ENCODE measurements around the gene ARFIP1. TPM values are rescaled to one million over a fixed set of nuclear protein-coding genes. Genes with fewer than 3 reads are reported as not detected.
"Not testable (repeated sequence)": the region's sequence is repeated elsewhere in the genome, so short reads cannot be mapped to it uniquely, and the experiment has no call there.

ARFIP1 gene
- total and polyA plus RNA-seq, 4 experiments from 2014 or later, result 12.5 to 16.5 (median 14.1) TPM

DNA sequence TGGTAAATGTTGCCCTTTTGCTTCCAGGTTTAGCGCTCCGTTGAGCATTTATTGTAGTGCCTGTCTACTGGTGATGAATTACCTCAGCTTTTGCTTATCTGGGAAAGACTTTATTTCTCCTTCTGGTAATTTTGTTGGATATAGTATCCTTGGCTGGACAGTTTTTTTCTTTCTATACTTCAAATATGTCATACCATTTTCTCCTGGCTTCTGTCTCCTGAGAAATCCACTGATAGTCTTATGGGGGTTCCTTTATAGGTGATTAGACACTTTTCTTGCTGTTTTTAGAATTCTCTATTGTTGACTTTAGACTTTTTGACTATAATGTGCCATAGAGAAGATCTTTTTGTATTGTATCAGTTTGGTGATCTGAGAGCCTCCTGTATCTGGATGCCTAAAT, 73.5 kb downstream of the ARFIP1 start:
- peak overlapping the region in 1 of 7 donors; percentile 64 for H3K27ac Mint-ChIP-seq

DNA sequence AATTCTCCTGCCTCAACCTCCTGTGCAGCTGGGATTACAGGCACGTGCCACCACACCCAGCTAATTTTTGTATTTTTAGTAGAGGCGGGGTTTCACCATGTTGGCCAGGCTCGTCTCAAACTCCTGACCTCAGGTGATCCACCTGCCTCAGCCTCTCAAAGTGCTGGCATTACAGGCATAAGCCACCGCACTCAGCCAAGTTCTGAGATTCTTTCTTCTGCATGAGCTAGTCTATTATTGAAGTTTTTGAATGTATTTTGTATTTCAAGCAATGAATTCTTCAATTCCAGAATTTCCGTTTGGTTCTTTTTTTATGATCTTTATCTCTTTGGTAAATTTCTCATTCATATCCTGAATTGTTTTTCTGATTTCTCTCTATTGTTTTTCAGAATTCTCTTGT, 74.3 kb downstream of the ARFIP1 start:
- Mint-ChIP-seq H3K9me3 (peaks cover 3 to 36% (median 25%) of the 10 kb centered on the region in 8 donors), H3K4me1 (peaks cover 12 to 16% (median 14%) of the 10 kb centered on the region in 4 donors), H3K4me3 (peak overlapping the region in 1 of 8 donors; percentile 26), H3K27ac (peak overlapping the region in 1 of 7 donors; percentile 35), H3K36me3 (peaks cover 15 to 29% of the 10 kb centered on the region in 2 donors)
- CTCF ChIA-PET (ENCODE audit: partially characterized antibody), result interaction anchor here (1.8 kb wide), 1 partner anchor 229 kb away, joined by 4 read pairs; no protein-coding TSS in a partner anchor
- H3K4me3 ChIP-seq (ENCODE audit: low read length in 2 of 2); H3K27ac ChIP-seq (ENCODE audit: low read depth, low read length); H3K9me3 ChIP-seq (ENCODE audit: control insufficient read depth in 1 of 2, low read length in 2 of 2); H3K36me3 ChIP-seq (ENCODE audit: insufficient read depth, low read length); DNase-seq; intact Hi-C loops (cut with micrococcal nuclease); POLR2A ChIA-PET (ENCODE audit: partially characterized antibody); H3K27me3 ChIP-seq (ENCODE audit: insufficient read depth, low read length); H3K27me3 Mint-ChIP-seq: not testable (repeated sequence)
- peaks cover 10% of the 10 kb centered on the region for H3K4me1 ChIP-seq (ENCODE audit: insufficient read depth, low read length)

More for the DNA sequence above, 73.5 kb downstream of the ARFIP1 start:
- Histone ChIP-seq H3K36me3 (ENCODE audit: insufficient read depth, low read length) (no peaks in the 10 kb centered on the region), H3K4me3 (ENCODE audit: low read length in 2 of 2) (no peak overlapping the region), H3K4me1 (ENCODE audit: insufficient read depth, low read length) (peaks cover 10% of the 10 kb centered on the region), H3K27me3 (ENCODE audit: insufficient read depth, low read length) (no peaks in the 10 kb centered on the region), H3K9me3 (ENCODE audit: control insufficient read depth in 1 of 2, low read length in 2 of 2) (no peaks in the 10 kb centered on the region), H3K27ac (ENCODE audit: low read depth, low read length) (no peak overlapping the region)
- Mint-ChIP-seq H3K4me1 (peaks cover 12 to 16% (median 14%) of the 10 kb centered on the region in 4 donors), H3K9me3 (peaks cover 3 to 36% (median 25%) of the 10 kb centered on the region in 8 donors), H3K4me3 (no peak overlapping the region), H3K36me3 (peaks cover 15 to 29% of the 10 kb centered on the region in 2 donors), H3K27me3 (no peaks in the 10 kb centered on the region)
- ChIA-PET POLR2A (ENCODE audit: partially characterized antibody) (no interaction called here), CTCF (ENCODE audit: partially characterized antibody) (interaction anchor here (1.8 kb wide), 1 partner anchor 230 kb away, joined by 4 read pairs; no protein-coding TSS in a partner anchor)
- intact Hi-C loops (cut with micrococcal nuclease), result no loop called here
- no peak for DNase-seq

DNA sequence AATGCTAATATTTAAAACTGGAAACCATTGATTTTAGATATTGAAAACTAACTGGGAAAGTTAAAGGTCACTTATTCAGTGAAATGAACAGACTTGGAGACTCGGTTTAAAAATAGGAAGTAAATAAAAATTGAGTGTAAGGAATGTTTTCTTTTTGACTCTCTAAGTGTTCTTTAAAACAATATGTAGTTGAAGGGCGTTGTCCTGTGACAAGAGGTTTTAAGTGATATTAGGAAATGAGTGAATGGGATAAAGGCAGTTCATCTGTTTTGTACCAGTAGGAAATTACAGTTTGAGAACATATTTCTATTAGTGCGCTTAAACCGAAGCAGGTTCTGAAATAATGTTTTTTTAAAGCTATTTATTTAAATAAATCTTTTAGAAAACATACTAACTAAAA, 77.2 kb downstream of the ARFIP1 start:
- Histone ChIP-seq H3K27ac (ENCODE audit: low read depth, low read length) (no peak overlapping the region), H3K36me3 (ENCODE audit: insufficient read depth, low read length) (no peaks in the 10 kb centered on the region), H3K9me3 (ENCODE audit: control insufficient read depth in 1 of 2, low read length in 2 of 2) (no peaks in the 10 kb centered on the region), H3K4me3 (ENCODE audit: low read length in 2 of 2) (no peak overlapping the region), H3K27me3 (ENCODE audit: insufficient read depth, low read length) (no peaks in the 10 kb centered on the region), H3K4me1 (ENCODE audit: insufficient read depth, low read length) (no peaks in the 10 kb centered on the region)
- Mint-ChIP-seq H3K36me3 (peaks cover 11 to 23% of the 10 kb centered on the region in 2 donors), H3K4me3 (no peak overlapping the region), H3K9me3 (peaks cover 3 to 25% (median 19%) of the 10 kb centered on the region in 8 donors), H3K27me3 (no peaks in the 10 kb centered on the region), H3K27ac (no peak overlapping the region), H3K4me1 (no peaks in the 10 kb centered on the region)
- intact Hi-C loops (cut with micrococcal nuclease), result no loop called here
- DNase-seq, result no peak
- ChIA-PET CTCF (ENCODE audit: partially characterized antibody) (interaction anchor here (1.6 to 2.7 kb wide), 2 partner anchors 9 to 227 kb away, joined by 4 to 7 read pairs; no protein-coding TSS in a partner anchor), POLR2A (ENCODE audit: partially characterized antibody) (no interaction called here)

DNA sequence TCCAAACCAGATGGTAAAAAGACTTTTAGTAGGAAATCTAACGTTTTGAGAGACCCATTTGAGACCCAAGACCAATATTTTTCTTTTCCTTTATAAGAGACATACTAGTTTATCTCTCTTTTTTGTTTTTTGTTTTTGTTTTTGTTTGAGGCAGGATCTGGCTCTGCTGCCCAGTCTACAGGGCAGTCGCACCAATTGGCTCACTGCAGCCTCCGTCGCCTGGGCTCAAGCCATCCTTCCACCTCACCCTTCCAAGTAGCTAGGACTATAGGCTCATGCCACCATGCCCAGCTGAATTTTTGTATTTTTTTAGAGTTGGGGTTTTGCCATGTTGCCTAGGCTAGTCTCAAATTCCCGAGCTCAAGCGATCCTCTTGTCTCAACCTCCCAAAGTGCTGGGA, 79.2 kb downstream of the ARFIP1 start:
- Mint-ChIP-seq H3K27ac (no peak overlapping the region), H3K4me1 (no peaks in the 10 kb centered on the region), H3K4me3 (no peak overlapping the region), H3K9me3 (peaks cover 3 to 10% (median 7%) of the 10 kb centered on the region in 8 donors), H3K27me3 (no peaks in the 10 kb centered on the region), H3K36me3 (peaks cover 5 to 15% of the 10 kb centered on the region in 2 donors)
- intact Hi-C loops (cut with micrococcal nuclease), result no loop called here
- H3K9me3 ChIP-seq (ENCODE audit: control insufficient read depth in 1 of 2, low read length in 2 of 2), result no peaks in the 10 kb centered on the region
- CTCF ChIA-PET (ENCODE audit: partially characterized antibody), result interaction anchor here (2.7 kb wide), 1 partner anchor 11 kb away, joined by 7 read pairs; no protein-coding TSS in a partner anchor
- H3K36me3 ChIP-seq (ENCODE audit: insufficient read depth, low read length), result no peaks in the 10 kb centered on the region
- no peak for DNase-seq
- H3K27me3 ChIP-seq (ENCODE audit: insufficient read depth, low read length), result no peaks in the 10 kb centered on the region
- POLR2A ChIA-PET (ENCODE audit: partially characterized antibody), result no interaction called here
- no peak overlapping the region for H3K27ac ChIP-seq (ENCODE audit: low read depth, low read length)
- H3K4me3 ChIP-seq (ENCODE audit: low read length in 2 of 2), result no peak overlapping the region
- no peaks in the 10 kb centered on the region for H3K4me1 ChIP-seq (ENCODE audit: insufficient read depth, low read length)

DNA sequence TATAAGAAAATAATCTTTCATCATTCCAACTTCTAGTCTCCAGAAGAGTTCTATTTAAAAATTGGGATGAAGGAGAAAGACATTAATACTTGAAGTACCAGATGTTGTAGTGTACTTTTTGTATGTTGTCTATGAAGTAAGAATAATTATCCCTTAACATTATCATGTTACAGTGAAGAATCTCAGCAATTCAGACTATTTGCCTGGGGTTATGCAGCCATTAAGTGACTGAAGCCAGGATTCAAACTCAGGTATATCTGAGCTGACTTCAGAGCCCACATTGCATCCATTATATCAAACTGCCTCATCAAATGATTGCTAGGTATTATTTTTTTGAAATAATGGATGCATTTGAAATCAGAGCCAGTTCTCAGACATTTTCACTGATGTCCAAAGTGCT, 80.3 kb downstream of the ARFIP1 start:
- Mint-ChIP-seq H3K4me3 (no peak overlapping the region), H3K9me3 (peaks cover 0 to 2% (median 0%) of the 10 kb centered on the region in 8 donors), H3K36me3 (peaks cover 5 to 14% of the 10 kb centered on the region in 2 donors), H3K27me3 (no peaks in the 10 kb centered on the region), H3K4me1 (peaks cover 0 to 2% (median 0%) of the 10 kb centered on the region in 4 donors), H3K27ac (no peak overlapping the region)
- ChIA-PET CTCF (ENCODE audit: partially characterized antibody) (interaction anchor here (0.5 kb wide), 1 partner anchor 170 kb away, joined by 3 read pairs; no protein-coding TSS in a partner anchor), POLR2A (ENCODE audit: partially characterized antibody) (no interaction called here)
- intact Hi-C loops (cut with micrococcal nuclease), result no loop called here
- Histone ChIP-seq H3K9me3 (ENCODE audit: control insufficient read depth in 1 of 2, low read length in 2 of 2) (no peaks in the 10 kb centered on the region), H3K27ac (ENCODE audit: low read depth, low read length) (no peak overlapping the region), H3K36me3 (ENCODE audit: insufficient read depth, low read length) (no peaks in the 10 kb centered on the region), H3K4me3 (ENCODE audit: low read length in 2 of 2) (no peak overlapping the region), H3K27me3 (ENCODE audit: insufficient read depth, low read length) (no peaks in the 10 kb centered on the region), H3K4me1 (ENCODE audit: insufficient read depth, low read length) (no peaks in the 10 kb centered on the region)
- no peak for DNase-seq

DNA sequence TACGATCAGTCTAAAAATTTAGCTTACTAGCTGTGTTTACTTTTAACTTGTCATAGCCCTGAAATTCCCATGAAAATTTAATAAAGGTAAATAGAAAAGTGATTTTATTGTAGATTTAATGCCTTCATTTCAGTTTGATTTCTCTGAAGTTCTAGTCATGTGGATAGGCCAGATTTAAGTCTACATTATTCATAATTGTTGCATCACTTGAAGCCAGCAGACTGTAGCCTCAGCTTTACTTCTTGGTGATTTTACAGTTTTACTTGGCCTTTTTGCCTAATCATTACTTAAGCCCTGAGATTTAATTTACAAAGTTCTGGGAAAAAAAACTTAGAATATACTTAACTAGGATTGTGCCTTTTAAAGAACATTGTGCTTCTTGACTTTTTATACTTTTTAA, 82.9 kb downstream of the ARFIP1 start:
- no peak for DNase-seq
- no peak overlapping the region for H3K4me3 ChIP-seq (ENCODE audit: low read length in 2 of 2)
- Mint-ChIP-seq H3K4me3 (no peak overlapping the region), H3K4me1 (peaks cover 0 to 2% (median 0%) of the 10 kb centered on the region in 4 donors), H3K27ac (no peak overlapping the region), H3K9me3 (no peaks in the 10 kb centered on the region), H3K27me3 (no peaks in the 10 kb centered on the region), H3K36me3 (peaks cover 10 to 12% of the 10 kb centered on the region in 2 donors)
- H3K27me3 ChIP-seq (ENCODE audit: insufficient read depth, low read length), result no peaks in the 10 kb centered on the region
- no peaks in the 10 kb centered on the region for H3K36me3 ChIP-seq (ENCODE audit: insufficient read depth, low read length)
- H3K4me1 ChIP-seq (ENCODE audit: insufficient read depth, low read length), result no peaks in the 10 kb centered on the region
- CTCF ChIA-PET (ENCODE audit: partially characterized antibody), result interaction anchor here (0.8 to 1.3 kb wide), 2 partner anchors 15 to 446 kb away, joined by 3 to 4 read pairs; no protein-coding TSS in a partner anchor
- intact Hi-C loops (cut with micrococcal nuclease), result no loop called here
- H3K27ac ChIP-seq (ENCODE audit: low read depth, low read length), result no peak overlapping the region
- POLR2A ChIA-PET (ENCODE audit: partially characterized antibody), result no interaction called here
- no peaks in the 10 kb centered on the region for H3K9me3 ChIP-seq (ENCODE audit: control insufficient read depth in 1 of 2, low read length in 2 of 2)

DNA sequence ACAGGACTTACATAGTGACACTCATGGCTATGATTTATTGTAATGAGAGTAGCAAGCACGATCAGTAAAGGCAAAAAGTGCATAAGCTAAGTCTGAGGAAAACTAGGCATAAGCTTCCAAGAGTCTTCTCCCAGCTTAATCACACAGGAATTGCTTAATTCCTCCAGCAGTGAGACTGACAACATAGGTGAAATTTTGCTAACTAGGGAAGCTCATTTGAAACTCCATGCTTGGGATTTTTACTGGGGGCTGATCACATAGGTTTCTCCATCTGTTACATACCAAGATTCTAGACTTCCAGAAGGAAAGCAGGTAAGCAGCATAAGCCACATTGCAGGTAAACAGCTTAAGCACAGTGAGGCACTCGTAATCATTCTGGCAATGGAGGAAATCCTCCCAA, 84.6 kb downstream of the ARFIP1 start:
- POLR2A ChIA-PET (ENCODE audit: partially characterized antibody), result no interaction called here
- no peaks in the 10 kb centered on the region for H3K9me3 ChIP-seq (ENCODE audit: control insufficient read depth in 1 of 2, low read length in 2 of 2)
- H3K27ac Mint-ChIP-seq, result no peak overlapping the region
- no peak overlapping the region for H3K27ac ChIP-seq (ENCODE audit: low read depth, low read length)
- DNase-seq, result no peak
- H3K4me1 Mint-ChIP-seq, result peaks cover 0 to 2% (median 0%) of the 10 kb centered on the region in 4 donors
- H3K4me3 ChIP-seq (ENCODE audit: low read length in 2 of 2), result no peak overlapping the region
- peaks cover 16 to 17% of the 10 kb centered on the region in 2 donors for H3K36me3 Mint-ChIP-seq
- H3K36me3 ChIP-seq (ENCODE audit: insufficient read depth, low read length), result no peaks in the 10 kb centered on the region
- H3K4me1 ChIP-seq (ENCODE audit: insufficient read depth, low read length), result no peaks in the 10 kb centered on the region
- no peaks in the 10 kb centered on the region for H3K27me3 ChIP-seq (ENCODE audit: insufficient read depth, low read length)
- H3K4me3 Mint-ChIP-seq, result no peak overlapping the region
- H3K27me3 Mint-ChIP-seq, result no peaks in the 10 kb centered on the region
- no peaks in the 10 kb centered on the region for H3K9me3 Mint-ChIP-seq
- CTCF ChIA-PET (ENCODE audit: partially characterized antibody), result no interaction called here
- intact Hi-C loops (cut with micrococcal nuclease), result no loop called here

Data from CD4-positive, alpha-beta memory T cell (primary cell).